IMR-90 (cell line): ENCODE results near the gene STX1B. TPM values are rescaled to one million over a fixed set of nuclear protein-coding genes. Genes with fewer than 3 reads are reported as not detected.

Experiments used
- ATAC-seq: fragments of 200-7000 bp; cut with Tn5 transposase; 2 replicates; pipeline ENCODE4 v1.9.1; 2020; ENCODE audit warnings: low read depth, mild to moderate bottlenecking, moderate library complexity
- BruUV-seq: library from RNA; stranded (reverse); fragments of 400-500 nt; replicated peaks from 2 replicates; lab custom pipeline; 2021; lab: Mats Ljungman, UMichigan
- CTCF ChIA-PET: fragments of 300-600 bp; formaldehyde crosslinking; extraction: SDS; loops from one replicate; lab custom pipeline; 2021; ENCODE audit warnings: antibody characterized with exemption; lab: Yijun Ruan, JAX
- POLR2A ChIA-PET: fragments of 300-600 bp; sonication (Branson Sonifier 250); formaldehyde crosslinking; loops from one replicate; lab custom pipeline; 2022; ENCODE audit warnings: antibody characterized with exemption; ENCODE audit not compliant: unreplicated experiment; lab: Charles Lee
- DNase-seq: peaks from one replicate; pipeline ENCODE4 v3.0.0; 2013
- H2AFZ ChIP-seq: replicated peaks from 2 replicates; pipeline ENCODE3; 2013; ENCODE audit warnings: low read length, mild to moderate bottlenecking; ENCODE audit not compliant: poor library complexity
- H2AK5ac ChIP-seq: 2 replicates; pipeline ENCODE4 v1.6.1; 2013; ENCODE audit warnings: low read depth, low read length, inconsistent platforms
- H2AK9ac ChIP-seq: replicated peaks from 2 replicates; pipeline ENCODE3; 2013; ENCODE audit warnings: mild to moderate bottlenecking, low read depth, low read length, moderate library complexity; ENCODE audit not compliant: poor library complexity
- H2BK120ac ChIP-seq: 2 replicates; pipeline ENCODE4 v1.6.1; 2013; ENCODE audit warnings: low read depth, low read length, inconsistent platforms
- H2BK15ac ChIP-seq: 3 replicates; pipeline ENCODE4 v1.6.1; 2013; ENCODE audit warnings: low read depth, low read length, inconsistent platforms
- H2BK20ac ChIP-seq: 2 replicates; pipeline ENCODE4 v1.6.1; 2013; ENCODE audit warnings: low read depth, mild to moderate bottlenecking, inconsistent platforms, low read length, moderate library complexity
- H2BK5ac ChIP-seq: 2 replicates; pipeline ENCODE4 v1.6.1; 2013; ENCODE audit warnings: mild to moderate bottlenecking, low read depth, low read length, inconsistent platforms; ENCODE audit not compliant: poor library complexity, severe bottlenecking
- H3K14ac ChIP-seq: replicated peaks from 2 replicates; pipeline ENCODE4 v1.6.1; 2013; ENCODE audit warnings: low read depth, low read length, inconsistent platforms
- H3K18ac ChIP-seq: 2 replicates; pipeline ENCODE4 v1.6.1; 2013; ENCODE audit warnings: low read depth, low read length, control low read depth
- H3K23ac ChIP-seq: 2 replicates; pipeline ENCODE4 v1.6.1; 2013; ENCODE audit warnings: low read depth, low read length, inconsistent platforms
- H3K27ac ChIP-seq: 2 replicates; pipeline ENCODE4 v1.5.1; 2013; ENCODE audit warnings: mild to moderate bottlenecking, control low read depth, low read length; ENCODE audit not compliant: insufficient read depth
- H3K27me3 ChIP-seq: 2 replicates; pipeline ENCODE4 v1.6.1; 2013; ENCODE audit warnings: low read length; ENCODE audit not compliant: control insufficient read depth, insufficient read depth
- H3K36me3 ChIP-seq: 2 replicates; pipeline ENCODE4 v1.6.1; 2013; ENCODE audit warnings: low read length, mixed read lengths; ENCODE audit not compliant: control insufficient read depth, insufficient read depth
- H3K4ac ChIP-seq: 2 replicates; pipeline ENCODE4 v1.6.1; 2013; ENCODE audit warnings: low read depth, low read length, inconsistent platforms
- H3K4me1 ChIP-seq: 2 replicates; pipeline ENCODE4 v1.6.1; 2013; ENCODE audit warnings: low read length, mixed read lengths; ENCODE audit not compliant: control insufficient read depth, insufficient read depth
- H3K4me2 ChIP-seq: 2 replicates; pipeline ENCODE4 v1.6.1; 2013; ENCODE audit warnings: low read depth, mild to moderate bottlenecking, control low read depth, low read length, moderate library complexity
- H3K4me3 ChIP-seq: 2 replicates; pipeline ENCODE4 v1.5.1; 2013; ENCODE audit warnings: low read depth, mild to moderate bottlenecking, control low read depth, low read length, moderate library complexity; ENCODE audit not compliant: insufficient read depth
- H3K56ac ChIP-seq: 2 replicates; pipeline ENCODE4 v1.6.1; 2013; ENCODE audit warnings: low read length, inconsistent platforms; ENCODE audit not compliant: insufficient read depth; ENCODE audit errors: extremely low read depth
- H3K79me1 ChIP-seq, 2 experiments: 2 replicates each; pipeline ENCODE4 v1.6.1; 2013; ENCODE audit warnings: low read length in 2 of 2, inconsistent platforms in 1 of 2, low read depth in 1 of 2
- H3K9ac ChIP-seq: 2 replicates; pipeline ENCODE4 v1.6.1; 2013; ENCODE audit warnings: low read depth, low read length, control low read depth
- H3K9me1 ChIP-seq: 2 replicates; pipeline ENCODE4 v1.6.1; 2013; ENCODE audit warnings: low read length, inconsistent platforms; ENCODE audit not compliant: insufficient read depth
- H3K9me3 ChIP-seq: 2 replicates; pipeline ENCODE4 v1.6.1; 2013; ENCODE audit warnings: low read length; ENCODE audit not compliant: control insufficient read depth, insufficient read depth
- H4K20me1 ChIP-seq: 2 replicates; pipeline ENCODE4 v1.6.1; 2013; ENCODE audit warnings: low read length, inconsistent platforms; ENCODE audit not compliant: insufficient read depth
- H4K5ac ChIP-seq: 2 replicates; pipeline ENCODE4 v1.6.1; 2013; ENCODE audit warnings: mild to moderate bottlenecking, low read depth, low read length, control low read depth
- H4K8ac ChIP-seq, 2 experiments: 2 replicates each; pipeline ENCODE4 v1.6.1; 2013; ENCODE audit warnings: low read depth in 2 of 2, low read length in 2 of 2, control low read depth in 1 of 2, inconsistent platforms in 1 of 2
- H4K91ac ChIP-seq: 2 replicates; pipeline ENCODE4 v1.6.1; 2013; ENCODE audit warnings: low read depth, low read length, inconsistent platforms; ENCODE audit not compliant: insufficient read depth
- BHLHE40 ChIP-seq: fragments of 150-350 bp; IDR thresholded peaks from 2 replicates; pipeline ENCODE4 v1.6.1; 2016; ENCODE audit warnings: mild to moderate bottlenecking, low read depth, low read length
- CEBPB ChIP-seq: IDR thresholded peaks from 2 replicates; pipeline ENCODE4 v1.6.1; 2012; ENCODE audit warnings: low read depth, low read length, improper control_type of control experiment
- CTCF ChIP-seq: conservative IDR thresholded peaks from 2 replicates; pipeline ENCODE4 v1.5.1; 2012; ENCODE audit warnings: mild to moderate bottlenecking, low read depth, low read length, improper control_type of control experiment
- ELK1 ChIP-seq: fragments of 150-350 bp; IDR thresholded peaks from 2 replicates; pipeline ENCODE4 v1.6.1; 2016; ENCODE audit warnings: low read depth, mild to moderate bottlenecking, low read length, moderate library complexity, borderline replicate concordance
- FOS ChIP-seq: fragments of 150-350 bp; IDR thresholded peaks from 2 replicates; pipeline ENCODE4 v1.6.1; 2016; ENCODE audit warnings: low read depth, low read length
- MAZ ChIP-seq: IDR thresholded peaks from 2 replicates; pipeline ENCODE4 v1.6.1; 2012; ENCODE audit warnings: low read depth, mild to moderate bottlenecking, low read length, improper control_type of control experiment, moderate library complexity, borderline replicate concordance
- MXI1 ChIP-seq: IDR thresholded peaks from 2 replicates; pipeline ENCODE4 v1.6.1; 2012; ENCODE audit warnings: low read depth, mild to moderate bottlenecking, low read length, moderate library complexity, borderline replicate concordance
- NFE2L2 ChIP-seq: fragments of 150-350 bp; IDR thresholded peaks from 2 replicates; pipeline ENCODE4 v1.6.1; 2016; ENCODE audit warnings: low read depth, mild to moderate bottlenecking, low read length
- POLR2A ChIP-seq: IDR thresholded peaks from 2 replicates; pipeline ENCODE4 v1.6.1; 2012; ENCODE audit warnings: mild to moderate bottlenecking, low read depth, low read length
- RAD21 ChIP-seq: IDR thresholded peaks from 2 replicates; pipeline ENCODE4 v1.6.1; 2012; ENCODE audit warnings: low read length, improper control_type of control experiment
- RFX5 ChIP-seq: IDR thresholded peaks from 2 replicates; pipeline ENCODE4 v1.8.0; 2012; ENCODE audit warnings: low read depth, mild to moderate bottlenecking, low read length, moderate library complexity
- SMC3 ChIP-seq: fragments of 150-350 bp; IDR thresholded peaks from 2 replicates; pipeline ENCODE4 v1.6.1; 2016; ENCODE audit warnings: low read depth, mild to moderate bottlenecking, antibody characterized with exemption, low read length, moderate library complexity
- USF2 ChIP-seq: fragments of 150-350 bp; IDR thresholded peaks from 2 replicates; pipeline ENCODE4 v1.6.1; 2017; ENCODE audit warnings: mild to moderate bottlenecking, antibody characterized with exemption, low read length, low read depth
- WGBS, 2 experiments: methylation state at CpG; one replicate each; pipeline versions ENCODE4 v1.1.5 to v1.1.7; 2013; ENCODE audit warnings: missing lambda C conversion rate in 2 of 2; ENCODE audit not compliant: insufficient read length in 1 of 2; ENCODE audit errors: extremely low coverage in 2 of 2; 5-methylcytosine and 5-hydroxymethylcytosine counted together
- dilution Hi-C: fragments of 300-500 bp; cut with HindIII; formaldehyde crosslinking; loops from one replicate; pipeline ENCODE4 v1.14.3; 2018; ENCODE audit warnings: low sequenced_read_pairs; ENCODE audit not compliant: unreplicated experiment
- in situ Hi-C: fragments of 300-500 bp; cut with MboI; formaldehyde crosslinking; loops from 3 replicates; pipeline ENCODE4 v1.14.3; 2019; ENCODE audit warnings: low sequenced_read_pairs, inconsistent platforms, mixed read lengths
- intact Hi-C: fragments of 100-400 bp; cut with micrococcal nuclease; formaldehyde crosslinking; loops from 2 replicates; pipeline ENCODE4 v1.10.0; 2022
- polyA plus RNA-seq, 3 experiments: library from polyadenylated mRNA; depleted of rRNA; stranded (reverse); fragments of >200 nt; gene quantifications; 2 replicates each; pipeline ENCODE4 v1.2.3, GENCODE V29; 2012; ENCODE audit warnings: low replicate concordance in 1 of 3
- total RNA-seq: library from RNA; depleted of rRNA; stranded (reverse); fragments of >200 nt; gene quantifications from 2 replicates; pipeline ENCODE4 v1.2.3, GENCODE V29; 2012

STX1B gene
- total and polyA plus RNA-seq, 2 of the 4 experiments (the other 2 are of a cell fraction), result 3.9 to 14.9 TPM

- Histone ChIP-seq H3K9me1 (peaks cover 11% of the 10 kb centered on the region; the same call in 1 of the 2 replicates), H3K4me2 (peak overlapping the region; percentile 94), H3K4me1 (peaks cover 7% of the 10 kb centered on the region), H3K27ac (peak overlapping the region; percentile 68), H3K9ac (peak overlapping the region; percentile 74), H3K56ac (no peak overlapping the region; the same call in 1 of the 2 replicates), H3K79me1 (peaks cover 10 to 39% of the 10 kb centered on the region in 2 experiments; a peak in 3 of 4 replicates), H3K18ac (peak overlapping the region; percentile 3), H2BK5ac (peak overlapping the region; percentile 53), H3K23ac (peak overlapping the region; percentile 97), H2AFZ (peak overlapping the region; percentile 75), H2BK20ac (peak overlapping the region; percentile 64), H3K9me3 (no peaks in the 10 kb centered on the region), H3K4me3 (peak overlapping the region; percentile 79), H2AK5ac (peak overlapping the region; percentile 93), H2BK120ac (peak overlapping the region; percentile 79), H2BK15ac (peak overlapping the region; percentile 15; the same call in 1 of the 3 replicates), H3K36me3 (peaks cover 14% of the 10 kb centered on the region), H2AK9ac (peak overlapping the region; percentile 100), H3K14ac (peak overlapping the region; percentile 94), H4K91ac (peak overlapping the region; percentile 84), H3K27me3 (no peaks in the 10 kb centered on the region), H4K20me1 (peaks cover 10% of the 10 kb centered on the region), H4K8ac (peak overlapping the region; percentile 63 to 89), H4K5ac (peak overlapping the region; percentile 44), H3K4ac (peak overlapping the region; percentile 97)
- dilution Hi-C loops, result no loop called here
- in situ Hi-C loops, result no loop called here
- ChIA-PET CTCF (no interaction called here), POLR2A (interaction anchor here (0.5 kb wide), 1 partner anchor 193 kb away, joined by 6 read pairs; no protein-coding TSS in a partner anchor)
- intact Hi-C loops, result loop anchor here (5.0 to 10.0 kb wide), 3 partner anchors 125 to 915 kb away; partner anchors contain the start of genes ZNF646 and ZNF668
- no TSS peak for BruUV-seq
- 18% methylated on average over 12 of the region's 21 CpGs; no CpG with 5 or more reads in 1 of the 2 experiments for WGBS, 2 experiments
- ATAC-seq (peak; percentile 47), DNase-seq (peak; percentile 80)
- peak; percentile 53; the same call in 1 of the 2 replicates for TF ChIP-seq MAZ
- TF ChIP-seq ELK1, result no peak
- no peak for TF ChIP-seq CTCF
- TF ChIP-seq POLR2A, result peak; percentile 59; the same call in 1 of the 2 replicates
- no peak for TF ChIP-seq BHLHE40
- no peak for TF ChIP-seq FOS
- TF ChIP-seq MXI1, result no peak
- no peak for TF ChIP-seq RAD21
- no peak for TF ChIP-seq RFX5
- no peak for TF ChIP-seq SMC3
- TF ChIP-seq USF2, result no peak
- TF ChIP-seq CEBPB, result no peak
- no peak for TF ChIP-seq NFE2L2
Measured at GRCh38 chr16:30949650-30950515, 60.6 kb downstream of the STX1B start.
